HepG2 (cell line): Measurements from ENCODE around the gene ABTB2. TPM values are rescaled to one million over a fixed set of nuclear protein-coding genes. Genes with fewer than 3 reads are reported as not detected.

Experiments used
- ATAC-seq: fragments of 200-7000 bp; cut with Tn5 transposase; 3 replicates; pipeline ENCODE4 v1.9.1; 2020; ENCODE audit warnings: mild to moderate bottlenecking, moderate library complexity
- BruUV-seq: library from RNA; stranded (reverse); fragments of 400-500 nt; replicated peaks from 2 replicates; lab custom pipeline; 2021; lab: Mats Ljungman, UMichigan
- CTCF ChIA-PET: fragments of 300-600 bp; formaldehyde crosslinking; extraction: SDS; loops from one replicate; lab custom pipeline; 2021; ENCODE audit warnings: low total read pairs, inconsistent platforms, low intra/inter-chr PET ratio; lab: Yijun Ruan, JAX
- POLR2A ChIA-PET: fragments of 350-600 bp; sonication (Branson Sonifier 250); formaldehyde crosslinking; loops from one replicate; lab custom pipeline; 2020; ENCODE audit warnings: antibody characterized with exemption, inconsistent platforms; lab: Yijun Ruan, JAX
- DNase-seq: peaks from one replicate; pipeline ENCODE4 v3.0.0-alpha.2; 2015; ENCODE audit warnings: low spot score
- FAIRE-seq: peaks from 3 replicates; lab custom pipeline; 2011; peaks lifted over from hg19 to GRCh38; lab: Jason Lieb, UNC
- H2AFZ ChIP-seq: one replicate; pipeline ENCODE4 v1.6.1; 2011; ENCODE audit warnings: low read length, inconsistent platforms
- H3K27ac ChIP-seq: fragments of 300-600 bp; 3 replicates; pipeline ENCODE4 v1.8.0; 2011; ENCODE audit warnings: mixed run types, mild to moderate bottlenecking, mixed read lengths, low read length, inconsistent platforms; ENCODE audit not compliant: insufficient read depth; ENCODE audit errors: extremely low read length
- H3K27me3 ChIP-seq, 2 experiments: fragments of 200-600 bp in 1 of 2; 2 replicates in 1 of 2; 3 replicates in 1 of 2; pipeline versions ENCODE4 v1.6.0 to v1.8.0; 2011; ENCODE audit warnings: low read length in 2 of 2, mild to moderate bottlenecking in 2 of 2, moderate library complexity in 2 of 2, inconsistent platforms in 1 of 2; ENCODE audit not compliant: insufficient read depth in 2 of 2, control insufficient read depth in 1 of 2
- H3K36me3 ChIP-seq, 2 experiments: fragments of 200-600 bp in 1 of 2; replicated peaks in 1 of 2; 2 replicates in 1 of 2; 3 replicates in 1 of 2; pipeline versions ENCODE4 v1.5.1 to v1.8.0; 2011; ENCODE audit warnings: low read length in 2 of 2, inconsistent platforms in 1 of 2; ENCODE audit not compliant: insufficient read depth in 2 of 2, control insufficient read depth in 1 of 2
- H3K4me1 ChIP-seq: 2 replicates; pipeline ENCODE4 v1.5.1; 2012; ENCODE audit warnings: low read length, inconsistent platforms; ENCODE audit not compliant: insufficient read depth
- H3K4me2 ChIP-seq: 2 replicates; pipeline ENCODE4 v1.6.0; 2011; ENCODE audit warnings: low read depth, low read length, inconsistent platforms
- H3K4me3 ChIP-seq, 3 experiments: fragments of 200-600 bp in 1 of 3; sonication (generic), shearing (Covaris generic) in 1 of 3; replicated peaks in 1 of 3; 2 replicates each; pipeline ENCODE4 v1.5.1; 2011 to 2016; ENCODE audit warnings: low read length in 3 of 3, inconsistent platforms in 2 of 3, low read depth in 2 of 3, mild to moderate bottlenecking in 2 of 3, control low read depth in 1 of 3, mixed read lengths in 1 of 3; ENCODE audit not compliant: insufficient read depth in 1 of 3
- H3K79me2 ChIP-seq: one replicate; pipeline ENCODE4 v1.6.1; 2011; ENCODE audit warnings: low read length, inconsistent platforms; ENCODE audit not compliant: insufficient read depth
- H3K9ac ChIP-seq: 2 replicates; pipeline ENCODE4 v1.6.0; 2011; ENCODE audit warnings: mild to moderate bottlenecking, low read depth, low read length, inconsistent platforms; ENCODE audit not compliant: insufficient read depth
- H3K9me3 ChIP-seq: 2 replicates; pipeline ENCODE4 v1.5.1; 2012; ENCODE audit warnings: mild to moderate bottlenecking, low read length
- H4K20me1 ChIP-seq: 2 replicates; pipeline ENCODE4 v1.6.0; 2011; ENCODE audit warnings: inconsistent platforms, mild to moderate bottlenecking, low read length, moderate library complexity; ENCODE audit not compliant: insufficient read depth
- HMGA1 ChIP-seq: sonication (generic); formaldehyde crosslinking; conservative IDR thresholded peaks from 2 replicates; pipeline ENCODE4 v1.4.0; 2020; ENCODE audit warnings: missing genetic modification reagents
- MAFG ChIP-seq: sonication (generic); formaldehyde crosslinking; IDR thresholded peaks from 2 replicates; pipeline ENCODE4 v1.5.1; 2020; ENCODE audit warnings: mild to moderate bottlenecking, missing genetic modification reagents
- TBP ChIP-seq: sonication (generic); formaldehyde crosslinking; IDR thresholded peaks from 2 replicates; pipeline ENCODE4 v1.5.0; 2020; ENCODE audit warnings: missing genetic modification reagents
- XBP1 ChIP-seq: sonication (generic); formaldehyde crosslinking; IDR thresholded peaks from 2 replicates; pipeline ENCODE4 v1.5.0; 2020; ENCODE audit warnings: missing genetic modification reagents
- ZBTB3 ChIP-seq: sonication (generic); formaldehyde crosslinking; IDR thresholded peaks from 2 replicates; pipeline ENCODE4 v1.4.0; 2020; ENCODE audit warnings: low read depth, mild to moderate bottlenecking, moderate library complexity, missing genetic modification reagents, borderline replicate concordance
- ZNF10 ChIP-seq: sonication (generic); formaldehyde crosslinking; IDR thresholded peaks from 2 replicates; pipeline ENCODE4 v1.4.0; 2020; ENCODE audit warnings: mild to moderate bottlenecking, low read depth, missing genetic modification reagents, borderline replicate concordance
- ZNF549 ChIP-seq: sonication (generic); formaldehyde crosslinking; IDR thresholded peaks from 2 replicates; pipeline ENCODE4 v1.5.0; 2020; ENCODE audit warnings: missing genetic modification reagents
- ZNF75D ChIP-seq: sonication (generic); formaldehyde crosslinking; IDR thresholded peaks from 2 replicates; pipeline ENCODE4 v1.8.1; 2023; ENCODE audit warnings: missing genetic modification reagents, mild to moderate bottlenecking, borderline replicate concordance
- WGBS: methylation state at CpG from one replicate; pipeline ENCODE4 v1.1.6; 2017; ENCODE audit warnings: low lambda C conversion rate; 5-methylcytosine and 5-hydroxymethylcytosine counted together
- in situ Hi-C: cut with HindIII; loops from 2 replicates; pipeline ENCODE4 v1.10.0; 2017; ENCODE audit warnings: low pct_unique_long_range_greater_than_20kb; ENCODE audit not compliant: extremely low pct_ligation_motif_present
- intact Hi-C: fragments of 100-400 bp; cut with micrococcal nuclease; formaldehyde crosslinking; loops from one replicate; pipeline ENCODE4 v1.10.0; 2022; ENCODE audit not compliant: unreplicated experiment
- polyA plus RNA-seq, 8 experiments: library from polyadenylated mRNA; depleted of rRNA in 3 of 8; stranded (reverse) in 7 of 8; unstranded in 1 of 8; fragments of >200 nt; fragmentation: Illumina TruSeq in 4 of 8; extraction: Trizol in 4 of 8; gene quantifications; 2 replicates each; pipeline versions ENCODE4 v1.2.1 to v1.2.3, GENCODE V29; 2011 to 2016; ENCODE audit warnings: low read depth in 4 of 8, missing spikeins in 1 of 8, mixed read lengths in 1 of 8; ENCODE audit not compliant: insufficient read depth in 1 of 8
- total RNA-seq, 5 experiments: library from RNA; depleted of rRNA; stranded (reverse); fragments of >200 nt; fragmentation: Illumina TruSeq; extraction: Trizol; gene quantifications; 2 replicates each; pipeline ENCODE4 v1.2.3, GENCODE V29; 2016; ENCODE audit warnings: low read depth in 1 of 5
- TF ChIP-seq, protein P1 (sequence below): sonication (generic); formaldehyde crosslinking; IDR thresholded peaks from 2 replicates; pipeline ENCODE4 v1.8.1; 2023; ENCODE audit warnings: missing genetic modification reagents, inconsistent platforms, borderline replicate concordance
- TF ChIP-seq, protein P2 (sequence below): sonication (generic); formaldehyde crosslinking; IDR thresholded peaks from 2 replicates; pipeline ENCODE4 v1.8.0; 2022; ENCODE audit warnings: missing genetic modification reagents, low read depth, mild to moderate bottlenecking, borderline replicate concordance

The ABTB2 gene
- total and polyA plus RNA-seq, 2 of the 13 experiments (the other 11 are each of a cell fraction or from before 2014, with no cell fraction given), result 5.1 to 15.4 TPM

DNA sequence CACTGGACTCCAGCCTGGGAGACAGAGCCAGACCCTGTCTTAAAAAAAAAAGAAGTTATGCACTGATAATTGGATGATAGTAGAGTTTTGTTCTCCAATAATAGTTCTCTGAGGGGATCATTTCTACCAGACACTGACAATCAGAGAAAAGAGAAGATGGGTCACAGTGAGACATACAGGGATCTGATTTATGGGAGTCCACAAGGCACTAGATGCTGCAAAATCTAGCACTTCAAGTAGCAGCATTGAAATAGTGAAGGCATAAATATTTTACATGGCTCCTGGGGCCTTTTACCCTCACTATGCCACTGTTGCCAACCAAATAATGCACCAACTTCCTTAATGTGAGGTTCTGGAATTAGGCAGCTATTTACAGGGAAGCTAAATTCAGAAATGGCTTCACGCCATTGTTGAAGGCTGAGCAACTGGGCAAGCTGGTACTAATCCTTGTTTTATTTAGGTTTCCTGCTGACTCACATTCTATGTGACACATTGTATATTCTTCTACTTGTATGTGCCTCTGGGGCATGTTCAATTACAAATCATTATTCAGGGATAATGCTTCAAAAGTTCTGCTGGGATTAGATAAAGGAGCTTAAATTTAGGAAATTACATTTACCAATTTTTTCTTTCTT, 38.2 kb upstream of the ABTB2 start:
- TF ChIP-seq TBP (CRISPR knock-in tag) (no peak), ZNF549 (CRISPR knock-in tag) (no peak), ZNF10 (CRISPR knock-in tag) (no peak), ZNF75D (CRISPR knock-in tag) (no peak), XBP1 (CRISPR knock-in tag) (no peak), ZBTB3 (CRISPR knock-in tag) (no peak), HMGA1 (CRISPR knock-in tag) (no peak), MAFG (CRISPR knock-in tag) (no peak)
- TF ChIP-seq, protein P1, sequence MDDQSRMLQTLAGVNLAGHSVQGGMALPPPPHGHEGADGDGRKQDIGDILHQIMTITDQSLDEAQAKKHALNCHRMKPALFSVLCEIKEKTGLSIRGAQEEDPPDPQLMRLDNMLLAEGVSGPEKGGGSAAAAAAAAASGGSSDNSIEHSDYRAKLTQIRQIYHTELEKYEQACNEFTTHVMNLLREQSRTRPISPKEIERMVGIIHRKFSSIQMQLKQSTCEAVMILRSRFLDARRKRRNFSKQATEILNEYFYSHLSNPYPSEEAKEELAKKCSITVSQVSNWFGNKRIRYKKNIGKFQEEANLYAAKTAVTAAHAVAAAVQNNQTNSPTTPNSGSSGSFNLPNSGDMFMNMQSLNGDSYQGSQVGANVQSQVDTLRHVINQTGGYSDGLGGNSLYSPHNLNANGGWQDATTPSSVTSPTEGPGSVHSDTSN, result no peak
- TF ChIP-seq, protein P2, sequence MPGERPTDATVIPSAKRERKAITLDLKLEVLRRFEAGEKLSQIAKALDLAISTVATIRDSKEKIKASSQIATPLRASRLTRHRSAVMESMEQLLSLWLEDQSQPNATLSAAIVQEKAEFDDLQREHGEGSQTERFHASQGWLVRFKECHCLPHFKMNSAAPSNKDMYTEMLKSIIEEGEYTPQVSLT, result no peak
- in situ Hi-C loops (no loop called here), intact Hi-C loops (no loop called here)
- Histone ChIP-seq H3K9me3 (0 out of 2 replicates have a peak, but pooled peaks cover 9% of the 10 kb centered on the region), H3K9ac (no peak overlapping the region), H4K20me1 (no peaks in the 10 kb centered on the region), H2AFZ (no peak overlapping the region), H3K4me2 (no peak overlapping the region), H3K27me3 (no peaks in the 10 kb centered on the region), H3K4me1 (0 out of 2 replicates have a peak, but pooled peaks cover 7% of the 10 kb centered on the region), H3K4me3 (no peak overlapping the region), H3K27ac (no peak overlapping the region), H3K79me2 (no peaks in the 10 kb centered on the region), H3K36me3 (no peaks in the 10 kb centered on the region)
- no peak for FAIRE-seq
- BruUV-seq, result no TSS peak
- POLR2A ChIA-PET, result no interaction called here
- WGBS, result 72% methylated on average over 1 of the region's 1 CpG
- CTCF ChIA-PET, result no interaction called here
- DNase-seq, result no peak
- no peak for ATAC-seq
